Right atrium auricular region (tissue), 2 donors: ENCODE measurements around the gene PIBF1. TPM values are rescaled to one million over a fixed set of nuclear protein-coding genes. Genes with fewer than 3 reads are reported as not detected.
A peak's percentile ranks its signal among the peaks of the same experiment; 100 is the strongest.
"Not testable (repeated sequence)": the region's sequence is repeated elsewhere in the genome, so short reads cannot be mapped to it uniquely, and the experiment has no call there.

Source experiments
- DNase-seq: peaks from one replicate; pipeline ENCODE4 v3.0.0-alpha.2; 2019; ENCODE audit warnings: low spot score
- H3K27ac ChIP-seq, 2 donors: fragments of 200-600 bp; sonication (generic); 1 replicate in 1 of 2; 2 replicates in 1 of 2; pipeline ENCODE4 v1.5.1; 2016 to 2019
- H3K27me3 ChIP-seq, 2 donors: fragments of 200-600 bp; sonication (generic); one replicate each; pipeline versions ENCODE4 v1.5.1 to v1.6.0; 2017 to 2019
- H3K36me3 ChIP-seq: fragments of 200-600 bp; sonication (generic); one replicate; pipeline ENCODE4 v1.5.1; 2016
- H3K4me1 ChIP-seq, 2 donors: fragments of 200-600 bp; sonication (generic); one replicate each; pipeline versions ENCODE4 v1.5.1 to v1.6.0; 2017 to 2019
- H3K4me3 ChIP-seq, 2 donors: fragments of 200-600 bp; sonication (generic); 1 replicate in 1 of 2; 2 replicates in 1 of 2; pipeline ENCODE4 v1.5.1; 2017 to 2019; ENCODE audit warnings: mild to moderate bottlenecking in 1 of 2, moderate library complexity in 1 of 2
- H3K9me3 ChIP-seq, 2 donors: fragments of 200-600 bp; sonication (generic); one replicate each; pipeline ENCODE4 v1.5.1; 2019
- total RNA-seq, 2 donors: library from RNA; depleted of rRNA; stranded (reverse); fragments of >200 nt; gene quantifications; one replicate each; pipeline ENCODE4 v1.1.0, GENCODE V29; 2016
- TF ChIP-seq, protein P1 (sequence below), 2 donors: fragments of 200-600 bp; sonication (generic); IDR thresholded peaks; one replicate each; pipeline ENCODE4 v1.5.1; 2019; ENCODE audit warnings: antibody characterized with exemption in 2 of 2

Gene PIBF1
- total RNA-seq, 2 donors from 2014 or later: 9.4 to 17.1 TPM

DNA sequence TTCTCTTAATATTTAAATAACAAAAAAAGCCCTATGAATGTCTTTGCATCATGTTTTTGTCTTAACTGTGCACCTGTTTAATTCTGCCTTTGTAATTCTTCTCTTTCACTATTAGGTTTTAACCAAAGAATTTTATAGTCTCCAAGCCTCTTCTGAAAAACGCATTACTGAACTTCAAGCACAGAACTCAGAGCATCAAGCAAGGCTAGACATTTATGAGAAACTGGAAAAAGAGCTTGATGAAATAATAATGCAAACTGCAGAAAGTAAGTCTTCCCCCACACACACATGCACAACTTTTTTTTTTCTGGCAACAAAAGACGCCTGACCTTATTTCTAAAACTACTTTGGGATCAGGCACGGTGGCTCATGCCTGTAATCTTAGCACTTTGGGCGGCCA, 126.5 kb downstream of the PIBF1 start:
- TF ChIP-seq, protein P1, sequence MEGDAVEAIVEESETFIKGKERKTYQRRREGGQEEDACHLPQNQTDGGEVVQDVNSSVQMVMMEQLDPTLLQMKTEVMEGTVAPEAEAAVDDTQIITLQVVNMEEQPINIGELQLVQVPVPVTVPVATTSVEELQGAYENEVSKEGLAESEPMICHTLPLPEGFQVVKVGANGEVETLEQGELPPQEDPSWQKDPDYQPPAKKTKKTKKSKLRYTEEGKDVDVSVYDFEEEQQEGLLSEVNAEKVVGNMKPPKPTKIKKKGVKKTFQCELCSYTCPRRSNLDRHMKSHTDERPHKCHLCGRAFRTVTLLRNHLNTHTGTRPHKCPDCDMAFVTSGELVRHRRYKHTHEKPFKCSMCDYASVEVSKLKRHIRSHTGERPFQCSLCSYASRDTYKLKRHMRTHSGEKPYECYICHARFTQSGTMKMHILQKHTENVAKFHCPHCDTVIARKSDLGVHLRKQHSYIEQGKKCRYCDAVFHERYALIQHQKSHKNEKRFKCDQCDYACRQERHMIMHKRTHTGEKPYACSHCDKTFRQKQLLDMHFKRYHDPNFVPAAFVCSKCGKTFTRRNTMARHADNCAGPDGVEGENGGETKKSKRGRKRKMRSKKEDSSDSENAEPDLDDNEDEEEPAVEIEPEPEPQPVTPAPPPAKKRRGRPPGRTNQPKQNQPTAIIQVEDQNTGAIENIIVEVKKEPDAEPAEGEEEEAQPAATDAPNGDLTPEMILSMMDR (IDR thresholded peaks at IDR 0.05): no peak
- H3K27me3 ChIP-seq: no peaks in the 10 kb centered on the region
- no peak overlapping the region for H3K4me3 ChIP-seq
- H3K36me3 ChIP-seq: peaks cover 15% of the 10 kb centered on the region
- no peak overlapping the region for H3K27ac ChIP-seq
- no peak for DNase-seq
- H3K9me3 ChIP-seq: no peaks in the 10 kb centered on the region
- H3K4me1 ChIP-seq: no peaks in the 10 kb centered on the region

DNA sequence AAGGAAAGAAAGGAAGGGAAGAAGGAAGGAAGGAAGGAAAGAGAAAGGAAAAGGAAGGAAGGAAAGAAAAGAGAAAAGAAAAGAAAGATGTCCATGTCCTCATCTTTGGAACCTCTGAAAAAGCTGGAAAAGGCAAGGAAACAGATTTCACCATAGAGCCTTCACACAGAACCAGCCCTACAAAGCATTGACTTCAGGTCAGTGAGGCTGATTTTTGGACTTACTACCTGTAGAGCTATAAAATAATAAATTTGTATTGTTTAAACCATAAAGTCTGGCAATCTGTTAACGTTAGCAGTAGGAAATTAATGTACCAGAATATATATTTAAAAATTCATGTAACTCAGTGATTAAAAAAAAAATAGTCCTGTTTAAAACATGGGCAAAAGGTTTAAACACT, 130.0 kb downstream of the PIBF1 start:
- Histone ChIP-seq H3K4me3 (no peak overlapping the region), H3K9me3 (no peaks in the 10 kb centered on the region), H3K27me3 (no peaks in the 10 kb centered on the region), H3K27ac (no peak overlapping the region), H3K36me3 (peaks cover 15% of the 10 kb centered on the region), H3K4me1 (no peaks in the 10 kb centered on the region)
- DNase-seq: no peak
- TF ChIP-seq, protein P1 (IDR thresholded peaks at IDR 0.05): no peak

DNA sequence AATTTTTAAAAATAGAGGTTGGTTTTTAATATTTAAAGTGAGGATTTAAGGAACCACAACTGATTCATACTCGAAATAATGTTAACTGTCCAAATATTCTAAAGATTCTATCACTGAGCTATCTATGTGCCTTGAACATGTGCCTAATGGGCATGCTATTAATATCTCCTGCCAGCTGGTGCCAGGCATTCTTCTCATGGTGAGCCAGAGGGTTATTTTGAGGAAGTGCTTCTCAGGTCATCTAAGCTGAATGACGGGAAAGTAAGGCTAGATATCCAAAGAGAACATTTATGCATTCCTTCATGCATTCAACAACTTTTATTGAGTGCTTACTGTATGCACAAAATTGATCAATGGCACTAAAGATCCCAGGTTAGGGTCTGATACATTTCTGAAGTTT, 138.2 kb downstream of the PIBF1 start:
- H3K27me3 ChIP-seq: no peaks in the 10 kb centered on the region
- H3K4me1 ChIP-seq: peaks cover 0 to 6% of the 10 kb centered on the region in 2 donors
- no peak for DNase-seq
- H3K9me3 ChIP-seq: peaks cover 0 to 4% of the 10 kb centered on the region in 2 donors
- TF ChIP-seq, protein P1 (IDR thresholded peaks at IDR 0.05): no peak
- peak overlapping the region; percentile 66 to 75 for H3K27ac ChIP-seq
- H3K36me3 ChIP-seq: no peaks in the 10 kb centered on the region
- no peak overlapping the region for H3K4me3 ChIP-seq

DNA sequence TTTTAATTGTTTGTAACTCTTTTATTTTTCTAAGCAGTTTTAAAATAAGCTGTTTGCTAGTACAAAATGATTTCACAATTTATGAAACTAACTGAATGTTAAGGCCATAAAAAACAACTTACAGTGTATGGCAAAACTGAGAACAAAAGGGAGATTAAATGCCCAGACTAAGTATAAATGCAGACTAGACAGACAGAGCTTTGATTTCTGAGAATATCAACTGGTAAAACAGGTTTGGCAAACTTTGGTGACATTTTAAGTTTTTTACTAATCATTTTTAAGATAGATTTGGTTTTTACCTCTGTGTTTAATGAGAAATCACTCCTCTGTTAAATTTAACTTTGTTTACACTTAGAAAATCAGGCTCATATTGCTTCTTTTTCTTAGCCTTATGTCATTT, 149.4 kb downstream of the PIBF1 start:
- Histone ChIP-seq H3K4me3 (no peak overlapping the region), H3K9me3 (no peaks in the 10 kb centered on the region), H3K36me3 (no peaks in the 10 kb centered on the region), H3K4me1 (no peaks in the 10 kb centered on the region), H3K27me3 (no peaks in the 10 kb centered on the region), H3K27ac (no peak overlapping the region)
- DNase-seq: no peak
- TF ChIP-seq, protein P1 (IDR thresholded peaks at IDR 0.05): no peak

DNA sequence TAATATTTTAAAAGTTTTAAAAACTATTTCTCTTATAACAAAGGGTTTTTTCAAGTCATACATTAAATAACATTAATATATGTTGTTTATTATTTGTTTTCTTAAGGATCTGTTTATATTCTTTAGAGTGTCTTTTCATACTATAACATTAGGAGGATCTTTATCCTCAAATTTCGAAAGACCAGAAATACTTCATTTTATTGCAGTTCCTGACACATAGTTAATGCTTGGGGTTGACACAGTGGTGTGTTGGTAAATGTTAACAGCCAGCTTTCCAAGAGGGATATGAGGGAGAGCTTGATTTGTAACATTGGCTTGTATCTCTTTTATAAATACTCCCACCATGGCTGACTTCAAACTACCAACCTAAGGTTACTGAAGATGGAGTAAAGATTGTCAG, 150.3 kb downstream of the PIBF1 start:
- TF ChIP-seq, protein P1 (IDR thresholded peaks at IDR 0.05): no peak
- Histone ChIP-seq H3K9me3 (no peaks in the 10 kb centered on the region), H3K4me3 (no peak overlapping the region), H3K36me3 (no peaks in the 10 kb centered on the region), H3K4me1 (no peaks in the 10 kb centered on the region), H3K27me3 (no peaks in the 10 kb centered on the region), H3K27ac (no peak overlapping the region)
- DNase-seq: no peak

DNA sequence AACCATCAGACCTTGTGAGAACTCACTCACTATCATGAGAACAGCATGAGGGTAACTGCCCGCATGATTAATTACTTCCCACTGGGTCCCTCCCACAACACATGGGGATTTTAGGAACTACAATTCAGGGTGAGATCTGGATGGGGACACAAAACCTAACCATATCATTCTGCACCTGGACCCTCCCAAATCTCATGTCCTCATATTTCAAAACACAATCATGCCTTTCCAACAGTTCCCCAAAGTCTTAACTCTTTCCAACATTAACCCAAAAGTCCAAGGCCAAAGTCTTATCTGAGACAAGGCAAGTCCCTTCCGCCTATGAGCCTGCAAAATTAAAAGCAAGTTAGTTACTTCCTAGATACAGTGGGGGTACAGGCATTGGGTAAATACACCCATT, 164.3 kb downstream of the PIBF1 start:
- DNase-seq: not testable (repeated sequence)

More for the DNA sequence above, 164.3 kb downstream of the PIBF1 start:
- H3K4me3 ChIP-seq, H3K27ac ChIP-seq, H3K27me3 ChIP-seq, H3K9me3 ChIP-seq, H3K36me3 ChIP-seq, H3K4me1 ChIP-seq: not testable (repeated sequence)
